K562 (cell line): ENCODE measurements around the gene CAPS. TPM values are rescaled to one million over a fixed set of nuclear protein-coding genes. Genes with fewer than 3 reads are reported as not detected.

Experiments used
- EZH2 ChIP-seq: IDR thresholded peaks from 2 replicates; pipeline ENCODE4 v1.6.1; 2012; ENCODE audit warnings: low read depth, mild to moderate bottlenecking, inconsistent platforms, low read length, borderline replicate concordance
- HBP1 ChIP-seq: fragments of 450-650 bp; formaldehyde crosslinking; IDR thresholded peaks from 2 replicates; pipeline ENCODE4 v1.4.0; 2022; ENCODE audit warnings: missing genetic modification characterization
- HEY1 ChIP-seq: fragments of 250-450 bp; sonication (Bioruptor Pico); IDR thresholded peaks from 2 replicates; pipeline ENCODE4 v1.5.0; 2020; ENCODE audit warnings: mild to moderate bottlenecking, moderate library complexity, borderline replicate concordance
- NBN ChIP-seq: fragments of 450-650 bp; IDR thresholded peaks from 2 replicates; pipeline ENCODE4 v1.6.1; 2016; ENCODE audit warnings: low read depth, mild to moderate bottlenecking
- NCOA6 ChIP-seq: fragments of 450-650 bp; IDR thresholded peaks from 2 replicates; pipeline ENCODE4 v1.6.1; 2017; ENCODE audit warnings: mild to moderate bottlenecking
- NKRF ChIP-seq: fragments of 450-650 bp; IDR thresholded peaks from 2 replicates; pipeline ENCODE4 v1.6.1; 2016; ENCODE audit warnings: borderline replicate concordance
- SMAD4 ChIP-seq: fragments of 250-450 bp; sonication (Bioruptor Pico); conservative IDR thresholded peaks from 2 replicates; pipeline ENCODE4 v1.8.0; 2021; ENCODE audit warnings: inconsistent platforms, mild to moderate bottlenecking, moderate library complexity
- SNAPC5 ChIP-seq: fragments of 250-450 bp; sonication (Bioruptor Pico); IDR thresholded peaks from 2 replicates; pipeline ENCODE4 v1.8.0; 2021; ENCODE audit warnings: moderate library complexity, mild to moderate bottlenecking, inconsistent platforms
- TAL1 ChIP-seq: fragments of 450-650 bp; IDR thresholded peaks from 2 replicates; pipeline ENCODE4 v1.6.1; 2016; ENCODE audit warnings: mild to moderate bottlenecking
- TFE3 ChIP-seq: fragments of 450-650 bp; formaldehyde crosslinking; IDR thresholded peaks from 2 replicates; pipeline ENCODE4 v1.4.0; 2020; ENCODE audit warnings: mild to moderate bottlenecking, mixed read lengths
- U2AF2 ChIP-seq: fragments of 200-400 bp; formaldehyde crosslinking; optimal IDR thresholded peaks from 2 replicates; pipeline ENCODE3; 2017; ENCODE audit warnings: low read depth, mild to moderate bottlenecking, low read length
- ZKSCAN1 ChIP-seq: fragments of 150-350 bp; IDR thresholded peaks from 2 replicates; pipeline ENCODE4 v1.6.1; 2016; ENCODE audit warnings: low read depth, low read length
- ZNF121 ChIP-seq: sonication (generic); formaldehyde crosslinking; conservative IDR thresholded peaks from 2 replicates; pipeline ENCODE4 v1.8.0; 2022; ENCODE audit warnings: missing genetic modification reagents
- polyA plus RNA-seq, 8 experiments: library from polyadenylated mRNA; depleted of rRNA in 4 of 8; stranded (reverse) in 5 of 8; unstranded in 3 of 8; fragments of >200 nt; fragmentation: Nextera tagmentation in 2 of 8; fragmentation: Illumina TruSeq in 1 of 8; extraction: Ambion mirVana in 2 of 8; extraction: Trizol in 1 of 8; gene quantifications; 2 replicates each; pipeline versions ENCODE4 v1.2.1 to v1.2.3, GENCODE V29; 2011 to 2014; ENCODE audit warnings: inconsistent platforms in 1 of 8, missing spikeins in 1 of 8
- total RNA-seq, 7 experiments: library from RNA; depleted of rRNA in 6 of 7; stranded (reverse); fragments of >200 nt in 6 of 7; fragmentation: Illumina TruSeq in 2 of 7; extraction: Trizol in 2 of 7; gene quantifications; 2 replicates each; pipeline versions ENCODE4 v1.2.1 to v1.2.3, GENCODE V29; 2011 to 2021; ENCODE audit warnings: low replicate concordance in 1 of 7
- TF ChIP-seq, protein P1 (sequence below): fragments of 450-650 bp; formaldehyde crosslinking; IDR thresholded peaks from 2 replicates; pipeline ENCODE4 v1.4.0; 2020; ENCODE audit warnings: mild to moderate bottlenecking, moderate library complexity
- TF ChIP-seq, protein P2 (sequence below): fragments of 250-450 bp; sonication (Bioruptor Pico); IDR thresholded peaks from 2 replicates; pipeline ENCODE4 v1.5.0; 2022; ENCODE audit warnings: mild to moderate bottlenecking
- TF ChIP-seq, protein P3 (sequence below): sonication (generic); formaldehyde crosslinking; IDR thresholded peaks from 2 replicates; pipeline ENCODE4 v1.8.1; 2023; ENCODE audit warnings: mild to moderate bottlenecking, missing genetic modification reagents, moderate library complexity
- TF ChIP-seq, protein P4 (sequence below): fragments of 250-450 bp; sonication (Bioruptor Pico); IDR thresholded peaks from 2 replicates; pipeline ENCODE4 v1.6.1; 2021; ENCODE audit warnings: mild to moderate bottlenecking

The CAPS gene
- total and polyA plus RNA-seq, 9 of the 15 experiments (the other 6 are each of a cell fraction or from before 2014, with no cell fraction given): 0.15 to 4.0 (median 0.91) TPM

GRCh38 chr19:5953680-5954213, 39.7 kb downstream of the CAPS start (continued):
- TF ChIP-seq HBP1 (CRISPR knock-in tag): peak; percentile 78; the same call in 1 of the 2 replicates
- TF ChIP-seq EZH2: no peak
- TF ChIP-seq, protein P1, sequence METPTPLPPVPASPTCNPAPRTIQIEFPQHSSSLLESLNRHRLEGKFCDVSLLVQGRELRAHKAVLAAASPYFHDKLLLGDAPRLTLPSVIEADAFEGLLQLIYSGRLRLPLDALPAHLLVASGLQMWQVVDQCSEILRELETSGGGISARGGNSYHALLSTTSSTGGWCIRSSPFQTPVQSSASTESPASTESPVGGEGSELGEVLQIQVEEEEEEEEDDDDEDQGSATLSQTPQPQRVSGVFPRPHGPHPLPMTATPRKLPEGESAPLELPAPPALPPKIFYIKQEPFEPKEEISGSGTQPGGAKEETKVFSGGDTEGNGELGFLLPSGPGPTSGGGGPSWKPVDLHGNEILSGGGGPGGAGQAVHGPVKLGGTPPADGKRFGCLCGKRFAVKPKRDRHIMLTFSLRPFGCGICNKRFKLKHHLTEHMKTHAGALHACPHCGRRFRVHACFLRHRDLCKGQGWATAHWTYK (CRISPR knock-in tag): peak; percentile 60; the same call in 1 of the 2 replicates
- TF ChIP-seq NBN: no peak
- no peak for TF ChIP-seq ZNF121 (CRISPR knock-in tag)
- TF ChIP-seq ZKSCAN1: no peak
- TF ChIP-seq HEY1 (CRISPR knock-in tag): no peak
- TF ChIP-seq, protein P2, sequence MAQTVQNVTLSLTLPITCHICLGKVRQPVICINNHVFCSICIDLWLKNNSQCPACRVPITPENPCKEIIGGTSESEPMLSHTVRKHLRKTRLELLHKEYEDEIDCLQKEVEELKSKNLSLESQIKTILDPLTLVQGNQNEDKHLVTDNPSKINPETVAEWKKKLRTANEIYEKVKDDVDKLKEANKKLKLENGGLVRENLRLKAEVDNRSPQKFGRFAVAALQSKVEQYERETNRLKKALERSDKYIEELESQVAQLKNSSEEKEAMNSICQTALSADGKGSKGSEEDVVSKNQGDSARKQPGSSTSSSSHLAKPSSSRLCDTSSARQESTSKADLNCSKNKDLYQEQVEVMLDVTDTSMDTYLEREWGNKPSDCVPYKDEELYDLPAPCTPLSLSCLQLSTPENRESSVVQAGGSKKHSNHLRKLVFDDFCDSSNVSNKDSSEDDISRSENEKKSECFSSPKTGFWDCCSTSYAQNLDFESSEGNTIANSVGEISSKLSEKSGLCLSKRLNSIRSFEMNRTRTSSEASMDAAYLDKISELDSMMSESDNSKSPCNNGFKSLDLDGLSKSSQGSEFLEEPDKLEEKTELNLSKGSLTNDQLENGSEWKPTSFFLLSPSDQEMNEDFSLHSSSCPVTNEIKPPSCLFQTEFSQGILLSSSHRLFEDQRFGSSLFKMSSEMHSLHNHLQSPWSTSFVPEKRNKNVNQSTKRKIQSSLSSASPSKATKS (CRISPR knock-in tag): no peak
- TF ChIP-seq NKRF: no peak
- no peak for TF ChIP-seq NCOA6
- TF ChIP-seq, protein P3, sequence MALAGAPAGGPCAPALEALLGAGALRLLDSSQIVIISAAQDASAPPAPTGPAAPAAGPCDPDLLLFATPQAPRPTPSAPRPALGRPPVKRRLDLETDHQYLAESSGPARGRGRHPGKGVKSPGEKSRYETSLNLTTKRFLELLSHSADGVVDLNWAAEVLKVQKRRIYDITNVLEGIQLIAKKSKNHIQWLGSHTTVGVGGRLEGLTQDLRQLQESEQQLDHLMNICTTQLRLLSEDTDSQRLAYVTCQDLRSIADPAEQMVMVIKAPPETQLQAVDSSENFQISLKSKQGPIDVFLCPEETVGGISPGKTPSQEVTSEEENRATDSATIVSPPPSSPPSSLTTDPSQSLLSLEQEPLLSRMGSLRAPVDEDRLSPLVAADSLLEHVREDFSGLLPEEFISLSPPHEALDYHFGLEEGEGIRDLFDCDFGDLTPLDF (CRISPR knock-in tag): no peak
- TF ChIP-seq, protein P4, sequence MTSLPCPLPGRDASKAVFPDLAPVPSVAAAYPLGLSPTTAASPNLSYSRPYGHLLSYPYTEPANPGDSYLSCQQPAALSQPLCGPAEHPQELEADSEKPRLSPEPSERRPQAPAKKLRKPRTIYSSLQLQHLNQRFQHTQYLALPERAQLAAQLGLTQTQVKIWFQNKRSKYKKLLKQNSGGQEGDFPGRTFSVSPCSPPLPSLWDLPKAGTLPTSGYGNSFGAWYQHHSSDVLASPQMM: no peak
- TF ChIP-seq SMAD4 (CRISPR knock-in tag): peak; percentile 61
- TF ChIP-seq U2AF2: no peak
- TF ChIP-seq TFE3 (CRISPR knock-in tag): no peak
- no peak for TF ChIP-seq SNAPC5 (CRISPR knock-in tag)
- no peak for TF ChIP-seq TAL1
